ENCODE measurements around the gene COMTD1.

The COMTD1 gene

DNA sequence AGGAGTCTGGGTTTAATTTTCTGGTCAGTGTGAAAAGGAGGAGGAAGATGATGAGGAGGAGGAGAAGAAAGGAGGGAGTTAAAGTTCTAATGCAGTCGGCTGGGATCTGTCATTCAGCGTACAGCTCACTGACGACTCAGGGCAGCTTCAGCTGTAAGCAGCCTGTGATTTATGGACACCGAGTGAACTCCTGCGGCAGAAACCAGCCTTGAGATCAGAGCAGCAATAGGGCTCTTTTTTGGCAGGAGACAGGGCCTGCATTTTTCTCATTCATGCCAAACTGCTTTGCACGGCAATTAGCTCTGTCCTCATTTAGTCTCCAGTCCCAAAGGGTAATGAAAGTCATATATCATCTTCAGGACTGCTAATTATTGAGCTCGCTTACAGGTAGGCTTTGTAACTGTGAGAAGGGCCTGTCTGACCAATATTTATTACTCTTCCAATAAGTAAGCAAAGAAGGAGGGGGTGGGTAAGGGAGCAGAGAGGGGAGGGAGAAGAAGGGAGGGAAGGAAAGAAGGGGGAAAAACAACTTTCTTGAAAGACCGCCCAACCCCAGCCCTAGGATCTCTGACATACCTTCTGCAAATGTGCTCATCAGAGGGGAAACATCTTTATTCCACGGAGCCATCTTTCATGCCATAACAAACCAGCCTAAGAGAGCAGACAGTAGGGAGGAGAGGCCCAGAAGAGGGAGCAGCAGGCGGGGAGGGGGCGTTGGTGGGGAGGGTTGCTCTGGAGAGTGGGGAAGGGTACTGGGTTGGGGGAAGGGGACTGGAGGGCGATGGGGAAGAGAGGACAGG is 48.1 kb upstream of the COMTD1 start (continued):
- TF ChIP-seq SCRT2 (tag by site-specific recombination; IDR thresholded peaks at IDR 0.05) (peak; percentile 72), WT1 (tag by site-specific recombination; IDR thresholded peaks at IDR 0.05) (peak; percentile 86), ZNF394 (tag by site-specific recombination; IDR thresholded peaks at IDR 0.05; ENCODE audit: borderline replicate concordance) (peak; percentile 48; the same call in 1 of the 2 replicates), ZNF391 (tag by site-specific recombination; IDR thresholded peaks at IDR 0.05; ENCODE audit: borderline replicate concordance, low read depth) (peak; percentile 67; the same call in 1 of the 2 replicates), ZNF366 (tag by site-specific recombination; conservative IDR thresholded peaks at IDR 0.05) (peak; percentile 91), ZNF169 (tag by site-specific recombination; IDR thresholded peaks at IDR 0.05) (no peak), ZNF311 (tag by site-specific recombination; IDR thresholded peaks at IDR 0.05; ENCODE audit: borderline replicate concordance) (no peak), ZNF324 (tag by site-specific recombination; IDR thresholded peaks at IDR 0.05) (no peak), OSR2 (tag by site-specific recombination; IDR thresholded peaks at IDR 0.05) (peak; percentile 82), ZFP41 (tag by site-specific recombination; IDR thresholded peaks at IDR 0.05; ENCODE audit: borderline replicate concordance) (no peak), GLIS1 (tag by site-specific recombination; IDR thresholded peaks at IDR 0.05) (peak; percentile 47), ZNF2 (tag by site-specific recombination; IDR thresholded peaks at IDR 0.05) (peak; percentile 32; the same call in 1 of the 2 replicates), ZNF558 (tag by site-specific recombination; IDR thresholded peaks at IDR 0.05) (0 out of 2 replicates have a peak, but pooled peaks have one; percentile 22), ZNF16 (tag by site-specific recombination; IDR thresholded peaks at IDR 0.05; ENCODE audit: low read depth) (no peak), ZNF292 (tag by site-specific recombination; IDR thresholded peaks at IDR 0.05; ENCODE audit: borderline replicate concordance, low read depth) (no peak), ZFHX2 (tag by site-specific recombination; conservative IDR thresholded peaks at IDR 0.05) (no peak), SCRT1 (tag by site-specific recombination; IDR thresholded peaks at IDR 0.05; ENCODE audit: borderline replicate concordance) (peak; percentile 26; the same call in 1 of the 2 replicates)
- TF ChIP-seq, protein P1, sequence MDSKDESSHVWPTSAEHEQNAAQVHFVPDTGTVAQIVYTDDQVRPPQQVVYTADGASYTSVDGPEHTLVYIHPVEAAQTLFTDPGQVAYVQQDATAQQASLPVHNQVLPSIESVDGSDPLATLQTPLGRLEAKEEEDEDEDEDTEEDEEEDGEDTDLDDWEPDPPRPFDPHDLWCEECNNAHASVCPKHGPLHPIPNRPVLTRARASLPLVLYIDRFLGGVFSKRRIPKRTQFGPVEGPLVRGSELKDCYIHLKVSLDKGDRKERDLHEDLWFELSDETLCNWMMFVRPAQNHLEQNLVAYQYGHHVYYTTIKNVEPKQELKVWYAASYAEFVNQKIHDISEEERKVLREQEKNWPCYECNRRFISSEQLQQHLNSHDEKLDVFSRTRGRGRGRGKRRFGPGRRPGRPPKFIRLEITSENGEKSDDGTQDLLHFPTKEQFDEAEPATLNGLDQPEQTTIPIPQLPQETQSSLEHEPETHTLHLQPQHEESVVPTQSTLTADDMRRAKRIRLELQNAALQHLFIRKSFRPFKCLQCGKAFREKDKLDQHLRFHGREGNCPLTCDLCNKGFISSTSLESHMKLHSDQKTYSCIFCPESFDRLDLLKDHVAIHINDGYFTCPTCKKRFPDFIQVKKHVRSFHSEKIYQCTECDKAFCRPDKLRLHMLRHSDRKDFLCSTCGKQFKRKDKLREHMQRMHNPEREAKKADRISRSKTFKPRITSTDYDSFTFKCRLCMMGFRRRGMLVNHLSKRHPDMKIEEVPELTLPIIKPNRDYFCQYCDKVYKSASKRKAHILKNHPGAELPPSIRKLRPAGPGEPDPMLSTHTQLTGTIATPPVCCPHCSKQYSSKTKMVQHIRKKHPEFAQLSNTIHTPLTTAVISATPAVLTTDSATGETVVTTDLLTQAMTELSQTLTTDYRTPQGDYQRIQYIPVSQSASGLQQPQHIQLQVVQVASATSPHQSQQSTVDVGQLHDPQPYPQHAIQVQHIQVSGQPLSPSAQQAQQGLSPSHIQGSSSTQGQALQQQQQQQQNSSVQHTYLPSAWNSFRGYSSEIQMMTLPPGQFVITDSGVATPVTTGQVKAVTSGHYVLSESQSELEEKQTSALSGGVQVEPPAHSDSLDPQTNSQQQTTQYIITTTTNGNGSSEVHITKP (tag by site-specific recombination; IDR thresholded peaks at IDR 0.05): 0 out of 2 replicates have a peak, but pooled peaks have one; percentile 15
- TF ChIP-seq, protein P2, sequence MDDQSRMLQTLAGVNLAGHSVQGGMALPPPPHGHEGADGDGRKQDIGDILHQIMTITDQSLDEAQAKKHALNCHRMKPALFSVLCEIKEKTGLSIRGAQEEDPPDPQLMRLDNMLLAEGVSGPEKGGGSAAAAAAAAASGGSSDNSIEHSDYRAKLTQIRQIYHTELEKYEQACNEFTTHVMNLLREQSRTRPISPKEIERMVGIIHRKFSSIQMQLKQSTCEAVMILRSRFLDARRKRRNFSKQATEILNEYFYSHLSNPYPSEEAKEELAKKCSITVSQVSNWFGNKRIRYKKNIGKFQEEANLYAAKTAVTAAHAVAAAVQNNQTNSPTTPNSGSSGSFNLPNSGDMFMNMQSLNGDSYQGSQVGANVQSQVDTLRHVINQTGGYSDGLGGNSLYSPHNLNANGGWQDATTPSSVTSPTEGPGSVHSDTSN (CRISPR knock-in tag; IDR thresholded peaks at IDR 0.05): no peak
- TF ChIP-seq, protein P3, sequence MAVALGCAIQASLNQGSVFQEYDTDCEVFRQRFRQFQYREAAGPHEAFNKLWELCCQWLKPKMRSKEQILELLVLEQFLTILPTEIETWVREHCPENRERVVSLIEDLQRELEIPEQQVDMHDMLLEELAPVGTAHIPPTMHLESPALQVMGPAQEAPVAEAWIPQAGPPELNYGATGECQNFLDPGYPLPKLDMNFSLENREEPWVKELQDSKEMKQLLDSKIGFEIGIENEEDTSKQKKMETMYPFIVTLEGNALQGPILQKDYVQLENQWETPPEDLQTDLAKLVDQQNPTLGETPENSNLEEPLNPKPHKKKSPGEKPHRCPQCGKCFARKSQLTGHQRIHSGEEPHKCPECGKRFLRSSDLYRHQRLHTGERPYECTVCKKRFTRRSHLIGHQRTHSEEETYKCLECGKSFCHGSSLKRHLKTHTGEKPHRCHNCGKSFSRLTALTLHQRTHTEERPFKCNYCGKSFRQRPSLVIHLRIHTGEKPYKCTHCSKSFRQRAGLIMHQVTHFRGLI (tag by site-specific recombination; IDR thresholded peaks at IDR 0.05): no peak
- TF ChIP-seq, protein P4, sequence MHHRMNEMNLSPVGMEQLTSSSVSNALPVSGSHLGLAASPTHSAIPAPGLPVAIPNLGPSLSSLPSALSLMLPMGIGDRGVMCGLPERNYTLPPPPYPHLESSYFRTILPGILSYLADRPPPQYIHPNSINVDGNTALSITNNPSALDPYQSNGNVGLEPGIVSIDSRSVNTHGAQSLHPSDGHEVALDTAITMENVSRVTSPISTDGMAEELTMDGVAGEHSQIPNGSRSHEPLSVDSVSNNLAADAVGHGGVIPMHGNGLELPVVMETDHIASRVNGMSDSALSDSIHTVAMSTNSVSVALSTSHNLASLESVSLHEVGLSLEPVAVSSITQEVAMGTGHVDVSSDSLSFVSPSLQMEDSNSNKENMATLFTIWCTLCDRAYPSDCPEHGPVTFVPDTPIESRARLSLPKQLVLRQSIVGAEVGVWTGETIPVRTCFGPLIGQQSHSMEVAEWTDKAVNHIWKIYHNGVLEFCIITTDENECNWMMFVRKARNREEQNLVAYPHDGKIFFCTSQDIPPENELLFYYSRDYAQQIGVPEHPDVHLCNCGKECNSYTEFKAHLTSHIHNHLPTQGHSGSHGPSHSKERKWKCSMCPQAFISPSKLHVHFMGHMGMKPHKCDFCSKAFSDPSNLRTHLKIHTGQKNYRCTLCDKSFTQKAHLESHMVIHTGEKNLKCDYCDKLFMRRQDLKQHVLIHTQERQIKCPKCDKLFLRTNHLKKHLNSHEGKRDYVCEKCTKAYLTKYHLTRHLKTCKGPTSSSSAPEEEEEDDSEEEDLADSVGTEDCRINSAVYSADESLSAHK (tag by site-specific recombination; IDR thresholded peaks at IDR 0.05): peak; percentile 71
- TF ChIP-seq, protein P5, sequence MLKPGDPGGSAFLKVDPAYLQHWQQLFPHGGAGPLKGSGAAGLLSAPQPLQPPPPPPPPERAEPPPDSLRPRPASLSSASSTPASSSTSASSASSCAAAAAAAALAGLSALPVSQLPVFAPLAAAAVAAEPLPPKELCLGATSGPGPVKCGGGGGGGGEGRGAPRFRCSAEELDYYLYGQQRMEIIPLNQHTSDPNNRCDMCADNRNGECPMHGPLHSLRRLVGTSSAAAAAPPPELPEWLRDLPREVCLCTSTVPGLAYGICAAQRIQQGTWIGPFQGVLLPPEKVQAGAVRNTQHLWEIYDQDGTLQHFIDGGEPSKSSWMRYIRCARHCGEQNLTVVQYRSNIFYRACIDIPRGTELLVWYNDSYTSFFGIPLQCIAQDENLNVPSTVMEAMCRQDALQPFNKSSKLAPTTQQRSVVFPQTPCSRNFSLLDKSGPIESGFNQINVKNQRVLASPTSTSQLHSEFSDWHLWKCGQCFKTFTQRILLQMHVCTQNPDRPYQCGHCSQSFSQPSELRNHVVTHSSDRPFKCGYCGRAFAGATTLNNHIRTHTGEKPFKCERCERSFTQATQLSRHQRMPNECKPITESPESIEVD (tag by site-specific recombination; IDR thresholded peaks at IDR 0.05): peak; percentile 59
- TF ChIP-seq, protein P6, sequence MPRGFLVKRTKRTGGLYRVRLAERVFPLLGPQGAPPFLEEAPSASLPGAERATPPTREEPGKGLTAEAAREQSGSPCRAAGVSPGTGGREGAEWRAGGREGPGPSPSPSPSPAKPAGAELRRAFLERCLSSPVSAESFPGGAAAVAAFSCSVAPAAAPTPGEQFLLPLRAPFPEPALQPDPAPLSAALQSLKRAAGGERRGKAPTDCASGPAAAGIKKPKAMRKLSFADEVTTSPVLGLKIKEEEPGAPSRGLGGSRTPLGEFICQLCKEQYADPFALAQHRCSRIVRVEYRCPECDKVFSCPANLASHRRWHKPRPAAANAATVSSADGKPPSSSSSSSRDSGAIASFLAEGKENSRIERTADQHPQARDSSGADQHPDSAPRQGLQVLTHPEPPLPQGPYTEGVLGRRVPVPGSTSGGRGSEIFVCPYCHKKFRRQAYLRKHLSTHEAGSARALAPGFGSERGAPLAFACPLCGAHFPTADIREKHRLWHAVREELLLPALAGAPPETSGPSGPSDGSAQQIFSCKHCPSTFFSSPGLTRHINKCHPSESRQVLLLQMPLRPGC (tag by site-specific recombination; IDR thresholded peaks at IDR 0.05): no peak

Data from HEK293 (cell line).